GM12878 (cell line): Measurements from ENCODE around the gene CIAO2A. TPM values are rescaled to one million over a fixed set of nuclear protein-coding genes. Genes with fewer than 3 reads are reported as not detected.

ENCODE experiments used
- HDAC6 ChIP-seq: fragments of 200-600 bp; sonication (generic); IDR thresholded peaks from one replicate; pipeline ENCODE4 v1.8.0; 2017; ENCODE audit warnings: antibody characterized with exemption; ENCODE audit not compliant: unreplicated experiment
- JUND ChIP-seq: IDR thresholded peaks from 2 replicates; pipeline ENCODE4 v1.6.1; 2012; ENCODE audit warnings: low read depth, mild to moderate bottlenecking, low read length, improper control_type of control experiment, moderate library complexity
- MXI1 ChIP-seq: fragments of 150-350 bp; IDR thresholded peaks from 2 replicates; pipeline ENCODE4 v1.6.1; 2011; ENCODE audit warnings: low read depth, mild to moderate bottlenecking, inconsistent platforms, low read length, improper control_type of control experiment
- NBN ChIP-seq: fragments of 450-650 bp; IDR thresholded peaks from 2 replicates; pipeline ENCODE4 v1.6.1; 2016
- NFXL1 ChIP-seq: fragments of 450-650 bp; IDR thresholded peaks from 2 replicates; pipeline ENCODE4 v1.6.1; 2017; ENCODE audit warnings: antibody characterized with exemption, mild to moderate bottlenecking, borderline replicate concordance
- POLR2A ChIP-seq: IDR thresholded peaks from 2 replicates; pipeline ENCODE4 v1.6.1; 2011; ENCODE audit warnings: low read depth, mild to moderate bottlenecking, low read length
- RUNX3 ChIP-seq: IDR thresholded peaks from 2 replicates; pipeline ENCODE4 v1.6.1; 2012; ENCODE audit warnings: low read length, inconsistent platforms
- SMAD5 ChIP-seq: IDR thresholded peaks from 2 replicates; pipeline ENCODE4 v1.6.1; 2016; ENCODE audit warnings: antibody characterized with exemption, low read depth
- SPI1 ChIP-seq: IDR thresholded peaks from 2 replicates; pipeline ENCODE4 v1.6.1; 2011; ENCODE audit warnings: low read depth, mild to moderate bottlenecking, low read length, moderate library complexity, borderline replicate concordance; ENCODE audit not compliant: insufficient read depth
- SUZ12 ChIP-seq: fragments of 200-600 bp; sonication (generic); IDR thresholded peaks from one replicate; pipeline ENCODE4 v1.6.1; 2018; ENCODE audit warnings: antibody characterized with exemption, mild to moderate bottlenecking; ENCODE audit not compliant: unreplicated experiment
- TCF3 ChIP-seq: IDR thresholded peaks from 2 replicates; pipeline ENCODE4 v1.6.1; 2012; ENCODE audit warnings: low read depth, mild to moderate bottlenecking, low read length, borderline replicate concordance; ENCODE audit not compliant: insufficient read depth
- YBX1 ChIP-seq: fragments of 450-650 bp; IDR thresholded peaks from 2 replicates; pipeline ENCODE4 v1.6.1; 2016; ENCODE audit warnings: antibody characterized with exemption
- YY1 ChIP-seq: IDR thresholded peaks from 2 replicates; pipeline ENCODE4 v1.6.1; 2011; ENCODE audit warnings: low read depth, mild to moderate bottlenecking, low read length
- ZBTB4 ChIP-seq: fragments of 450-650 bp; formaldehyde crosslinking; IDR thresholded peaks from 2 replicates; pipeline ENCODE4 v1.4.0; 2022; ENCODE audit warnings: mild to moderate bottlenecking, moderate library complexity
- ZBTB40 ChIP-seq: fragments of 450-650 bp; IDR thresholded peaks from 2 replicates; pipeline ENCODE4 v1.6.1; 2016; ENCODE audit warnings: mild to moderate bottlenecking, moderate library complexity, borderline replicate concordance
- ZNF274 ChIP-seq: IDR thresholded peaks from one replicate; pipeline ENCODE4 v1.8.0; 2011; ENCODE audit not compliant: insufficient read length, insufficient read depth
- ZSCAN29 ChIP-seq: fragments of 450-650 bp; IDR thresholded peaks from 2 replicates; pipeline ENCODE4 v1.6.1; 2017; ENCODE audit warnings: mild to moderate bottlenecking, moderate library complexity
- polyA plus RNA-seq, 11 experiments: library from polyadenylated mRNA; depleted of rRNA in 4 of 11; unstranded in 6 of 11; stranded (reverse) in 5 of 11; fragments of >200 nt; fragmentation: Nextera tagmentation in 4 of 11; fragmentation: Illumina TruSeq in 1 of 11; extraction: Ambion mirVana in 4 of 11; extraction: Trizol in 1 of 11; gene quantifications; 1 replicate in 1 of 11; 2 replicates in 10 of 11; pipeline versions ENCODE4 v1.2.1 to v1.2.3, GENCODE V29; 2011 to 2016; ENCODE audit warnings: inconsistent platforms in 2 of 11, missing spikeins in 2 of 11, low read depth in 1 of 11
- total RNA-seq, 4 experiments: library from RNA; depleted of rRNA in 3 of 4; stranded (reverse); fragments of >200 nt in 3 of 4; fragmentation: Illumina TruSeq in 1 of 4; extraction: Trizol in 1 of 4; gene quantifications; 2 replicates each; pipeline versions ENCODE4 v1.2.1 to v1.2.3, GENCODE V29; 2013 to 2021
- TF ChIP-seq, protein P1 (sequence below): IDR thresholded peaks from 2 replicates; pipeline ENCODE4 v1.6.1; 2011; ENCODE audit warnings: mild to moderate bottlenecking, low read depth, low read length, moderate library complexity; ENCODE audit not compliant: insufficient replicate concordance

Gene CIAO2A
- total and polyA plus RNA-seq, 10 of the 15 experiments (the other 5 are each of a cell fraction or from before 2014, with no cell fraction given): 94.5 to 400 (median 204) TPM

DNA sequence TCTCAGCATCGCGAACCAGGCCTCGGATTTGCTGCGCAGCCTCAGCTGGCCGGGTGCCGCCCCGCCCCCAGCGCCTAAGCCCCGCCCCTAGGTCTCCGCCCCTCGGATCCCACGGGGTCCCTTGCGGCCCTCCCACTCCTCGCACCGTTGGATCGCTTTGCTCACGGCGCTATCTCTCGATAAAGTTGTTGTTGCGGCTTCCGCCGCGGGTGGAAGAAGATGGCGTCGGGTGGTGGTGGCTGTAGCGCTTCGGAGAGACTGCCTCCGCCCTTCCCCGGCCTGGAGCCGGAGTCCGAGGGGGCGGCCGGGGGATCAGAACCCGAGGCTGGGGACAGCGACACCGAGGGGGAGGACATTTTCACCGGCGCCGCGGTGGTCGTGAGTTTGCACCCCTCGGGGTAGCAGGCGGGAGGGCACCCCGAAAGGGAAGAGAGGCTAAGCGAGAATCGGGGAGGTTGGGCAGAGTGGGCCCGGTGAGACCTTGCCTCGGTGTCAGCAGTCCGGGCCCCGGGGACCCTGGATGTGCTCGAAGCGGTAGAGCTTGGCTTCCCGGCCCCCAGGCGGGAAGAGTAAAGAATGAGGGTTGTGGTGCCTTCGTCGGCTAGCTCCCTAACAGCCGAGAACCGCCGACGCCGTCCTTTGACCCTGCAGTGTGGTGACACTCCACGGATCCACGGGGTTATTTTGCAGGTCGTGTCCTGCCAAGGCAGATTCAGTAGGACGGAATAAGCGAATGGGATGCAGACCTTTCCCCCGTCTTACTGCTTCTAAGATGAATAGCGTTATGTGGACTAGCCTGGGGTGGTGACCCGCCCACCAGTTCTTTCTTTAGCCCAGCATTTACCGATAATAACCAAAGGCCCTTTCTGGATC is 2.4 kb upstream of the CIAO2A start, which contains the start of gene SNX1 (continued):
- TF ChIP-seq NFXL1 (no peak), RUNX3 (peak; percentile 87), ZNF274 (no peak), ZSCAN29 (no peak), HDAC6 (peak; percentile 58), NBN (peak; percentile 92), SPI1 (no peak), SUZ12 (no peak), SMAD5 (peak; percentile 58), ZBTB4 (no peak), POLR2A (peak; percentile 98), JUND (no peak), ZBTB40 (peak; percentile 100), TCF3 (0 out of 2 replicates have a peak, but pooled peaks have one; percentile 38), YBX1 (no peak), YY1 (peak; percentile 99), MXI1 (peak; percentile 68; the same call in 1 of the 2 replicates)
- TF ChIP-seq, protein P1, sequence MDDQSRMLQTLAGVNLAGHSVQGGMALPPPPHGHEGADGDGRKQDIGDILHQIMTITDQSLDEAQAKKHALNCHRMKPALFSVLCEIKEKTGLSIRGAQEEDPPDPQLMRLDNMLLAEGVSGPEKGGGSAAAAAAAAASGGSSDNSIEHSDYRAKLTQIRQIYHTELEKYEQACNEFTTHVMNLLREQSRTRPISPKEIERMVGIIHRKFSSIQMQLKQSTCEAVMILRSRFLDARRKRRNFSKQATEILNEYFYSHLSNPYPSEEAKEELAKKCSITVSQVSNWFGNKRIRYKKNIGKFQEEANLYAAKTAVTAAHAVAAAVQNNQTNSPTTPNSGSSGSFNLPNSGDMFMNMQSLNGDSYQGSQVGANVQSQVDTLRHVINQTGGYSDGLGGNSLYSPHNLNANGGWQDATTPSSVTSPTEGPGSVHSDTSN: no peak
